Inflammatory macrophage (primary cell): ENCODE data around the gene PDZRN4.
A peak's percentile ranks its signal among the peaks of the same experiment; 100 is the strongest.
"Not testable (repeated sequence)": the region's sequence is repeated elsewhere in the genome, so short reads cannot be mapped to it uniquely, and the experiment has no call there.

ENCODE experiments used
- DNase-seq, 2 donors: peaks; one replicate each; pipeline ENCODE4 v3.0.0-alpha.2; 2020 to 2022

Gene PDZRN4

DNA sequence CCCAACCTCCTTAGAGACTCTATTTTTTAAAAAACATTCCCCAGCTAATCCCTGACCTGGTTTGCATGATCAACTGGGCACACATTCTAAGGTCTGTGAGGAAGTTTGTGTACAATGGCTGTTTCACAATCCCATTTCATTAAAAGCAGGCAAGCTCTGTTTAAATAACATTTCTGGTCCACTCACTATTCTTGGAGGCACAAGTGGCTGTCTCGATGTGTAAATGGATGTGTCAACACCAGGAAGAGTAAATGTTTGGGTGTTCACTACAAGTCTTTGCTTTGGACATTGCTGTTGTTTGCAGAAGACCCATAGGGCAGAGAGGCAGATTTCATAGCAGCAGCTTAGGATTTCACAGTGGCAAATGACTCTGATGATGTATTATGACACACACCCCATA lies 98.3 kb downstream of the PDZRN4 start:
- DNase-seq, result peak; percentile 10 to 16

DNA sequence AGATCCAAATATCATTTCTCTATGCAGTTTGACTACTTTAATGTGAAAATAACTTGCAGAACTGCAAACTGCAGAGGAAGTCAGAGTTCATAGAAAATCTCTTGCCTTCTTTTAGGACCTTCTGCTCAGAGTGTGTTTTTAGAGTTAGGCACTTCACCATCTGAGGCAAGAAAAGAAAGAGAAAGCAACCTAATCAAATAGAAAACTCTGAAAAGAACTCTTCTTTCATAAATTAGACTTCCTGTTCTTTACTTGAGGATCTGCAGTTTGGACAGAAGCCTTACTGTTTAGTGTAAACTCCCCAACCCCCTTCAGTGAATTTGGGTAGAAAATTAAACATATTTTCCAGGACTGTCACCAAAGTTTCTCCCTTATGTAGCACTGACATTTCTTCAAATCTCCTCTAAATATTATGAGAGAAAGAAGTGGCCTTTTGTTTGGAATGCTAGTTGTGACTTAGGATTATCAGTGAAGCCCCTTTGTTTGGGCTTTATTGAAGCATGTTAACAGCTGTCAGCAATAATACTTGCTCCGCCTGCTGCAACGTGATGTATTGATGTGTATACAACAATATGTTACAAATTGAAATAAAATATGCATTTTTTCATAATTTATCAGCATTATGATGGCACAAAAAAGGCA lies 99.5 kb downstream of the PDZRN4 start:
- DNase-seq, result no peak

DNA sequence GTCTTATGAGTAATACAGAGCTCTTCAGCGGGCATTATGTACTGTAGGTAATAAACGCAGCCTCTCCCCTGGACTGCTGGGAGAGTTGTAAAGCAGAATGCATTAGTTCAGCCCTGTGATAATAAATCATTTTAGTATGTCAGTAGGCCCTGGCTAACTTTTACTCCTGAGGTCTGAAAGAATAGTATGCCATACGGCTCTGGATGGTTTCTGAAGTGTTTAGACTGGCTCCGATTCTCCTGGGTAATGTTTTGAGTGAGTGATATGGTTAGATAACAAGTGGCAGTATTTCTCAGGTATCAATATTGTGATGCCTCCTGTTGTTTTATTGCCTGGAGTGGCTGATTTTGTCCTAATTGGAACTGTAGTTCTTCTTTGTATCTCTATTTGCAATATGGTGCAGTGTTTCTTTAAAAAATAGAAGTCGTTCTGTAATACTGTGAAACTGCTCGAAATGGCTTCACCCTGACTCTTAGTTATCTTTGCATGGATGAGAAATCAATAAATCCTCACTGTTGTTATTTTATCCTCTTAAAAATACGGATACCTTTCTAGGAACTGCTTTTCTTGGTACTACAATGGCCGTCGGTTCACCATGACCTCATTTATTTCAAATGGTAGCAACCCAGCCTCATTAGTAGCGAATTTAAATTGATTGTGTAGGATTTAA lies 100.2 kb downstream of the PDZRN4 start:
- no peak for DNase-seq

DNA sequence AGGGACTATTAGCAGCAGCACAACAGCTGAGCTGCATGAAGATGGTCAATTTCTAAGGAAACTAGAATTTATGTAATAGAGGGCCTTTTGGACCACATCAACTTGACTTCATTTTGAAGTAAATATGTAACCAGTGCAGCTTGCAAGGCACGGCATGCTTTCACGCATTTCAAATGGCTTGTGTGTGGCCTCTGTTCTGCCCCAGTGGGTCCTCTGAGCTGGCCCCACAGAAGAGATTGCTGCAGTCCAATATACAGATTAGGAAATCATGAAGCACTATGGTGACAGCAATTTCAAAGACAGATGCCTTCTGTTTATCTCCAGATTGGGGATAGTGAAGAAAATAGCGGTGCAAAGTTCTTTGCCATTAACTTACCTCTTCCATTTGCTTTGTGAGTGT lies 101.4 kb downstream of the PDZRN4 start:
- DNase-seq, result no peak

DNA sequence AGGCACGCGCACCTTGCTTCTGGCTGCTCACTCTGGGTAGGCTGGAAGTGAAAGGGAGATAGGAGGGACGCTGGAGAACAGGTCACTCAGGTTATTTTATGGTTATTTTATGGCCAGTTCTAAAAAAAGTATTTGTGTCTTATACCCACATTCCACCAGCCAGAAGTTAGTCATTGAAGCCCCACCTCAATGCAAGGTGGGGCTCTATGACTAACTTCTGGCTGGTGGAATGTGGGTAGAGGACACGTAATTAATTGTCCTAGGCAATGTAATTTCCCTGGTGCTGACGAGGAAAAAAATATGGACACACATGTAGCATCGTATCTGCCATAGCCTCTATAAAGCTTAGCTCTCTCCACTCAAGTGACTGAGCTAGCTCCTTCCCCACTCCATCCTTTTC lies 104.9 kb downstream of the PDZRN4 start:
- DNase-seq, result no peak

DNA sequence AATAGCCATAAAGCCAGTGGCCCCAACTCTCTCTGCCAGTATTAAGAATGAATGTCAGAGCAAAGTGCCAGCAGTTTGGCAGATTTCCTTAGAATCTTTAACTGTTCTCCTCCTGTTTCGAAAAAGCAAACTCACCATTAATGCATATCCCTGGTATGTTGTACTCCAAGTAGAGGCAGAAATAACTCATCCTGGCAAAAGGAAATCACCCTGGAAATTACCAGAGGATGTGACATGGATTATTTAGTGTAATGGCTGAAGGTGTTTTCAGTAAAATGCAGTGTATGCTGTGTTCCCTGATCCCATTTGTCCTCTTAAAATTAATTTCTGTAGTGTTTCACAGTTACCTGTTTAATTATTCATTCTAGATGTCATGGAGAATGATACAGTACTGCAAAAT lies 105.3 kb downstream of the PDZRN4 start:
- no peak for DNase-seq

DNA sequence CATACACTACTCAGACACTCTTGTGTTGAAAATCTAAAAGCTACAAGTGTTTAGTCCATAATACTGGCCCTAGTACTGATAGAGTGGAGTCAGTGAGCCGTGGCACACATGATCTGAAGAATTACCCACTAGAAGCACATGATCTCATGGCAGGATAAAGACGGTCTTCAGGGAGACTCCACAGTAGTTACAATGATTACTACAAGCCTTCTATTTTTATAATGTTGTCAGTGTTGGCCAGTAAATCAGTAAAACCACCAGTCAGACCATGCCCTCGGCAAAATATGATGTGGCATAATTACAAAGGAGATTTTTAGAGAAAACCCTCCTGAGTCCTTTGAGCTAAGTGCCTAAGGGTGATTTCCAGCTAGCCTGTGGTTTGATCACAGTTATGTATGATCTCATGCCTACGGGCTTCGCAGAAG lies 114.9 kb downstream of the PDZRN4 start:
- DNase-seq, result no peak

DNA sequence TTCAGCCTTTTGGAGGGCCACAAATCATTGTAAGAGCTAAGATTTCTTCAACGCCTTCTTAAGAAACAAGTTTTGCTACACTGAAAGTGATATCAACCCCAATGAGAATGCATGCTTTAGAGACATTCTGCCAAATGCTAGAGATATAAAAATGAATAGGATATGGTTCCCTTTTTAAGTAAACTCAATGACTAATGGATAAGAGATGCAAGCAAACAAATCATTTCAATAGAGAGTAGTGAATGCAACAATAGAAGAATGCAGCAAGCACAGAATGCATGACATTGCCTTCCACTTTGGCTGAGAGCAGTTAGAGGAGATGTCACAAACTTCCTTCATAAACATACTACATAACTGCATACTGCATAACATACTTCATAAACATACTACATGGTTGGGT lies 116.4 kb downstream of the PDZRN4 start:
- no peak for DNase-seq

DNA sequence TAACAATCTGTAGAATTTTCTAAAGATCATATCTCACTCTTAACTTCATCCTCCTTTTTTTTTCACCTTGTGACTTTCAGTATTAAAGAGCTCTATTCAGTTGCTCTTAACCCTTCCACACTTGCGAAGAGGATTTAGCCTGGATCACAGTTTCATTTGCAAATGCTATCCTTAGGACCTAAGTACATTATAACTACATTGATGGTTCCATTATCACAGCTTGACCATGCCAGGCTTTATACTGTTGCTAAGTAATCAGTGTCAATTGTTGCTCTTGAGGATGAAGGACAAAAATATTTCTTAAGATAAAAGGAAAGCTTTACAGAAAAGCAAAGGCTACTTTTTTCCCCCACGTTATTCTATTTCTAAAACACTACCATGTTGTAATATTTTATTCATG lies 122.2 kb downstream of the PDZRN4 start:
- DNase-seq, result no peak

DNA sequence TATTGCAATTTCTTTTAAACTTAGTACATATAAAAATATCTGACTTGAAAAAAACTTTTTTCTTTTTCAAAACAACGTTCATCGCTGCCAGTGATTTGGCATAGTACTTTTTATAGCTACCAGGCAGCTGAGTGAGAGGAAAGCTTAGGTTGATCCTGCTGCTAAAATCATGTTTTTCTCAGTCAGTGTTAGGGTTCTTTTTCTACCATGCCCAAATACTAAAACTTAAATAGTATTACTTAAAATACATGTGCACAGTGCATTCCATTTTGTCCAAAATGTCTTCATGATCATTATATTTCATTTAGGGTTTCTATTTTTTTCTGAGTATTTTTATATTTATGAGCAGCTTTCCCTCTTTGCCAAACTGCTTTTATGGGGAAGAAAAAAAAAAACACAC lies 123.8 kb downstream of the PDZRN4 start:
- DNase-seq, result no peak

DNA sequence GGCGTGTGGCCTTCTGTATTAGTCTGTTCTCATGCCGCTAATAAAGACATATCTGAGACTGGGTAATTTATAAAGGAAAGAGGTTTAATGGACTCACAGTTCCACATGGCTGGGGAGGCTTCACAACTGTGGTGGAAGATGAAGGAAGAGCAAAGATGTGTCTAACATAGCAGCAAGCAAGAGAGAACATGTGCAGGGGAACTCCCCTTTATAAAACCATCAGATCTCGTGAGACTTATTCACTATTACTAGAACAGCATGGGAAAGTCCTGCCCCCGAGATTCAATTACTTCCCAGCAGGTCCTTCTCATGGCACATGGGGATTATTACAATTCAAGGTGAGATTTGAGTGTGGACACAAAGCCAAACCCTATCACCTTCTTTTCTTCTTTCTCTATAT lies 124.3 kb downstream of the PDZRN4 start:
- not testable (repeated sequence) for DNase-seq

DNA sequence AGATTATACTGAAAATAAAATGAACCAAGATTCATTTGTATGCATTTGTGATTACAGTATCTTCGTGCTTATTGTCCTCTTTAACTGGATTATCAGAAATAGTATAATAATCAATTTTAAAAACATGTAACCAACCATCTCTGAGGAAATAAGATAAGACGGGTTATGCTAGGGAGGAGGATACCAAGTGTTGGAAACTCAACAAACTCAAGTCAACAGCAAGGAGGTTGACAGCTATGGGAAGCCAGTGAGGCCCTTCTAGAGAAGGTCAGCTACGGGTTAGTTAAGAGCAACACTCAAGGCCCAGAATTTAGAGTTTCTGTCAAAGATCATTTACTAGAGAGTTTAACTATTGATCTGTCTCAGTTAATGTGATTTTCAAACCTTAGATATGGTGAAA lies 137.2 kb downstream of the PDZRN4 start:
- DNase-seq, result no peak

DNA sequence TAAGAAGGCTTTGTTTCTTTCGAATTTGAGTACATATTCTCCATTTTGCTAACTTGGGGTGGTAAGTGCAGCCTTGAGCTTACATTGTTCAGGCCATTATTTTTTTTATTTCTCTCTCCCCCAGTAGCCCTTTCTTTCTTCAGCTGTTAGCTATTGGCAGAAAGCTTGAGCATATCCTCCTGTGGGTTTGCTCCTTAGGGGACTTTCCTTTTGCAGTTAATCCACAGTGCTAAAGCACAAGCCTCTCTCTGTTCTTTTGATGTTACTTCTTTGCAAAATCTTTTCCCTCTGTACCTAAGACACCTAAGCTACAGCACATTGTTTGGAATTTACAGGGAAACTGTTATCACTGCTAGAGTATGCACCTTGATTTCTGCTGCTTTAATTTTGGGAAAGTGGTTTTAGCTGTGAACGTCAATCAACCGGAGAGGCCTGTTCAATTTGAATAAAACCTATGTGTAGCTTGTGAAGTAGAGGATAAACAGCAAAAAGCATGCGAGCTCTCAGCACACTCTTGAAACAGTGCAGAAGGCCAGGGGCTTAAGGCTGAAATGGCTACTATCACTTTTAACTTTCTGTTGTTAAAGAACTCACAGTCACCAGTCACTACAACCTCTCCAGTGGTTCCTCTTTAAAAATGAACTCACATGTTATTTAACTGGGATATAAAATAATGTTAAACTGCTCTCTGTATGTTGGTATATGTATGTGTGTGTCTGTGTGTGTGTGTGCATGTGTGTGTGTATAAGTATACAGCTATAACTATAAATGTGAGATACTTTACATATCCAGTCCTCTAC lies 139.2 kb downstream of the PDZRN4 start:
- DNase-seq, result no peak

DNA sequence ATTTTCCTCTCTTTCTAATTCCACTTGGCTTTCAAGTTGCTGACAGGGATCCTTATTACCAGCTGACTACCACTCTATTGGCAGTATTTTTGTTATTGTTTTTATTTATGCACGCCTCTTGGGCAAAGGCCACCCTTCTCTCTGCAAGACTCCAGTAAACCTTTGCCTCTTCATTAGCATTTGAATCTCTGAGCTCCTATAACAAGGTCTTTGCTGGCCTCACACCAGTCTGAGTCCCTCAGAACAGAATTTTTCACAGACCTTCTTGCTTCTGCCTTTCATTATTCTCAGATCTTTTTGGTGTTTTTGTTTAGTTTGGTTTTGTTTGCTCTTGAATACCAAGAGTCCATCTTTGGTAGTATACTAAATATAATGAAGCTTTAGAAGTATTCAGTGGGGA lies 145.9 kb downstream of the PDZRN4 start:
- no peak for DNase-seq

DNA sequence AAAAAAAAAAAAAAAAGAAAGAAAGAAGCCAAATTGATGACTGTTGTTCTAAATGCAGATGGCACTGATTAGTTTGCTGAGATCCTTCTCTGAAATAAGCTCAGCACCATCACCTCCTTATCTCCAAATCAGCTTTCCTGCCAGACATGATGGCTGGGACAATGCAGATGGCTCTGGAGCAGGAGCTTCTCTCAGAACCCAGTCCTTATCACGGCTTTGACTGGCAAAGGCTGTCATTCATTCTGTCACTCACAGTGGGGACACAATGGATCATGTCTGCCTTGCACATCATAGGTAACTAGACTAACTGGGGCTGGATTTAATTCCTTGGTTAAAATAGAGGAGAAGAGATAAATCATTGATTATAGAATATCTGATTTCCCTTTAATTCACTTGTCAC lies 146.3 kb downstream of the PDZRN4 start:
- DNase-seq, result no peak

DNA sequence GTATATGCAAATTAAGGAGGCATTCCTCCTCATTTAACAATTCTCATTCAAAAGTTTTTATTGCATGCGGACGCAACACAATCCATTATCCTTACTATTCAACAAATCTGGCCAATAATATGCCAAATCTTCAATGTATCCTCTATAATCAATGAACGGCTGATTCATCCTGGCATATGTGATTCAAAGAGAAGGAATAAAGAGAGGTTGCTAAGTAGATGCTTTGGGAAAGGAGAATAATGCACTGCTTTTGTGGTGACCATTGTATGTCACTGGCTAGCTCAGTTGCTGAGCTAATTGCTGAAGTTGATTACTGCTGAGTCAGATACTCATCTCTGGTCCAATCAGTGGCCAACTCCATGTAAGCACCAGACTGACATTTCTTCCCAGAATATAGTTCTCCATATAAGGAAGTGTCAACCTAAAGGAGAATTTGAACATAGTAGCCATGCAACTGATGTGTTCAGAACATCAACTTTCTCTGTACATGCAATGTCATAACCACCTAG lies 148.0 kb downstream of the PDZRN4 start:
- DNase-seq, result no peak

DNA sequence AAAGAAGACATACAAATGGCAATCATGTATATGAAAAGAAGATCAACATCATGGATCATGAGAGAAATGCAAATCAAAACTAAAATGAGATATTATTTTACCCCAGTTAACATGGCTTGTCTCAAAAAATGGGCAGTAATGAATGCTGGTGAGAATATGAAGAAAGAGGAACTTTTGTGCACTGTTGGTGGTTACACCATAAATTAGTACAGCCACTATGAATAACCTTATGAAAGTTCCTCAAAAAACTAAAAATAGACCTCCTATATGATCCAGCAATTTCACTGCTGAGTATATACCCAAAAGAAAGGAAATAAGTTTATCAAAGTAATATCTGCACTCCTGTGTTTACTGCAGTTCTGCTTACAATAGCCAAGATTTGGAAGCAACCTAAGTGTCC lies 151.7 kb downstream of the PDZRN4 start:
- peak; percentile 62 to 81 for DNase-seq

DNA sequence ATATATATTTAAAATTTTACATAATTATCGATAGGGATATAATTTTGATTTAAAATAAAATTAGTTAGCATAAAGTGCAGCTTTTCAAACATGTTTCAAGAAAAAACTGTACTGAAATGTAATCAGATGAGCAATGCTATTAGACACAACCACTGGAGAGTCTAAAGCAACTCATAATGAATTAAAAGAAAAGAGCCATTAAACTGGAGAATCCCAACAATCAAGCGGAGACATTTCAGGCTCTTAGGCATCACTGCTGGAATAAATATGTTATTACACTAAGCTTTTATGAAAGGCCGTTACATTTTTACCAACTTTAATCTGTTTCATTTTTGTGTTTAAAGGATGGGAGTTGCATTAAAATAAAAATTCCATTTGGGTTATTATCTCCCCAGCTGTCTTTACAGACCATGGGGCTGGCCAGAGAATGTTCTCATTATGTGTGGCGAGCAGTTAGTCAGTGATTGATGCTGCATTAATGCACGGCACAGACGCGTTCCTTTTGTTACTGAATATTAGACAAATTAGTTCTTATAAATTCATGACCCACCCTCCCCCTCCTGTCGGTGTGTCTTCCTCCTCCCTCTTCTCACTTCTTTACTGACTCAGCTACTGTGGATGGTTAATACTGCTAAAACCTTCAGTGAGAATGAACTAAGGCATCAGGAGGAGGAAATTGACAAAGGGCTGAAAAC lies 156.8 kb downstream of the PDZRN4 start:
- DNase-seq, result no peak

DNA sequence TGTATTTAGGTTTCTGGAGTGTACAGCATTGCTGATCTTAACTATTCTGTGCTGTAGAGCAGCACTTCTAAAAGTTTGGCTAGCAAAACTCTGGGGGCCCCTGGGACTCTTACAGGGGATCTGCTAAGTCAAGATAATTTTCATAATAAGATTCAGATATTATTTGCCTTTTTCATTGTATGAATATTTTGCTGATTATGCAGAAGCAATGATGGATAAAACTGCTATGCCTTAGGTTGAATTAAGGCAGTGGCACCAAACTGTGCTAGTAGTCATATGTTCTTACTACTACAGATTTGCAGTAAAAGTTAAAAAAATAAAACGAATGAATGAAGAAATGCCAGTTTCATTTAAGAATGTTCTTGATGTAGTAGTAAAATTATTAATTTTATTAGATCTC lies 160.1 kb downstream of the PDZRN4 start:
- DNase-seq, result no peak

DNA sequence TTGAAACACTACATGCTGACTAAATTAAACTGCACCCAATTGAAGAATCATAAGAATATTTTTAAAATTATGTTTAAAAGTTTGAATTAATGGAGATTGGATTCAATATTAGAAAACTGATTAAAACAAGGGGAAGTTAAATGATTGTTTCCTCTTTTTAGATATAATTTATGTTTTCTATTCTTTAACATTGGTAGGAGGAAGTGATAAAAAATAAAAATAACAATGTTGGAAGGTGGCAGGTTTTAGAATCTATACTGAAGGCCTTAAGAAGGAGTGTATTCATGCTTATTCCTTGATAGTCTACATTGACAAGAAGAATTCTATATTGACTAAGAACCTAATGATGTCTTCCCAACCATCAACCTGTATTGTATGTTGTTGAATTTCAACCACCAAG lies 168.1 kb downstream of the PDZRN4 start:
- no peak for DNase-seq

DNA sequence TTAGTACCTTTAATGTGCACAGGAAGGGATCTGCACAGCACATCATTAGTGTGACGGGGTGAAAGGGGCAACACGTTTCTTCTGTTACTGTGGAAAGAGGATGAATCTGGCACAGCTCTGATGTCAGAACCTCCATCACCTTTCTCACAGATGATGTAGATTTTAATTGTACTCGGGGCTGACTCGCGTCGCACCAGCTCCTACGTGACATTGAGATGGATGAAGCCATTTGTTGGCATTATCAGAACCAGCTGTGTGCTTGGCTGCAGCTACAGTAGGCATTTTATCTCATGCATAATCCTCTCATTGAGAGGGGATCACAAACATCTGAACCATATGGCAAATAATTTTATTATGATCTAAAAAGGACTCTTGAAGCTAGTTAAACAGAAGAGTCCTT lies 173.6 kb downstream of the PDZRN4 start:
- DNase-seq, result no peak

DNA sequence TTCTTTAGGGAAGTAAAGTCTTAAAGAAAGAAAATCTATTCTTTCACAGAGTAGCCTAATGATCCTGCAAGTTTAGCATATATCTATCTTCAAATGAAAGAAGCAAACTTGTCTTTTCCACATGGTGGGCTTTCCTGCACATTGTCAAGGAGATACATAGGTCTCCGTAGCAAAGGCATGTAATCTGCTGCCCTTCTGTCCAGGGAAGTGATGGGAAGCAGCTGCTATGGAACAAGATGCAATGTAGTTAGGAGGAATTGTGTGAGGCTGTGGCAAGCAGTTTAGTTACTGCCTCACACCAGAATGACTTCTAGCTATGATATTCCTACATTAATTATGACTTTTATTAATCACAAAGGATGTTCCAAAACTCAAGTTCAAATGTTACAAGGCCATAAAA lies 174.4 kb downstream of the PDZRN4 start:
- DNase-seq, result no peak

DNA sequence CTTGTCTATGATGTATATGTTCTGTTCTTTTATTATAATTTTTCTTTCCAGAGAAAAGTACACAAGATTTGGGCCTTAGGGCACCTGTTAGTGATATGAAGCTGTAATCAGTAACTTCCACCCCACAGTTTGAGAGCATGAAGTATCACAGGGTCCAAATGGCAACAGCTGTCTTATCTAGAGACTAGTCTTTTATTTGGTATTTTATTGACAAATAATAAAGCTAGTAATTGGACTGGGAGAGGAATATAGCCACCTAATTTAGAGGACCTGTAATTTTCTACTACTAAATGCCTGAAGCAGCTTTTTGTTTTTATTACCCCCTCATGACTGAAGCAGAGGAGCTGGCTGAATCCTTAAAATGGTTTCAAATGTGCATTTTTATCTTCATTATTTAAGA lies 174.8 kb downstream of the PDZRN4 start:
- no peak for DNase-seq
